Measurements from ENCODE around the gene PBRM1. TPM values are rescaled to one million over a fixed set of nuclear protein-coding genes. Genes with fewer than 3 reads are reported as not detected.

The PBRM1 gene
- total RNA-seq, 2 experiments from 2014 or later = 75.7 to 91.1 TPM

DNA sequence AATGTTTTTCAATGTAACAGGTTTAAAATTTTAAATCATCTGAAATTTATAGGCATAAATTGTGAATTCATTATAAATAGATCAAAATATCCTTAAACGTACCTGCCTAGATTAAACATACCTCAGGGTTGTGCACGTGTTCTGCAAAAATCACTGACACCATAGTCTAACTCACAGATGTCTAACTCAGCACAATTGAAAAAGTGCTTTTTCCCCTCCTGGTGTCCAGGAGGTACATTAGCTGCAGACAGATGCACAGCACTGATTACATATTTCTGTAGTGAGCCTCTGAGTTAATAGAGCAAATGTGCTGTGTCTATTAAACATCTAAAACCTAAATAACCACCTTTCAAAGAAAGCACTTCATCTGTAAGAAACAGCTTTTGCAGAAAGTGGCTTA, 138.6 kb downstream of the PBRM1 start:
- no TSS peak for BruUV-seq (replicated peaks)
- no peak overlapping the region for H3K27ac ChIP-seq (ENCODE audit: low read depth, low read length, poor library complexity, severe bottlenecking)
- CTCF ChIA-PET (ENCODE audit: unreplicated experiment) = no interaction called here

GRCh38 chr3:52546111-52546901, 139.4 kb downstream of the PBRM1 start:
- intact Hi-C loops (cut with micrococcal nuclease; ENCODE audit: unreplicated experiment) = no loop called here
- Histone ChIP-seq H4K20me1 (ENCODE audit: insufficient read depth, low read length) (peaks cover under 1% of the 10 kb centered on the region; the same call in 1 of the 2 replicates), H3K9me3 (ENCODE audit: low read length) (no peaks in the 10 kb centered on the region), H3K79me2 (ENCODE audit: insufficient read depth, low read depth, low read length) (no peaks in the 10 kb centered on the region; the same call in 1 of the 2 replicates), H3K4me1 (ENCODE audit: insufficient read depth, low read length, poor library complexity, severe bottlenecking) (peaks cover 17% of the 10 kb centered on the region), H3K36me3 (ENCODE audit: insufficient read depth, low read length) (peaks cover 91% of the 10 kb centered on the region), H2AFZ (ENCODE audit: low read length) (no peak overlapping the region), H3K9me2 (ENCODE audit: insufficient read depth, low read length) (no peaks in the 10 kb centered on the region), H3K4me3 (ENCODE audit: low read depth, low read length, poor library complexity, severe bottlenecking) (no peak overlapping the region), H3K27ac (ENCODE audit: low read depth, low read length, poor library complexity, severe bottlenecking) (no peak overlapping the region), H3K4me2 (ENCODE audit: low read length) (no peak overlapping the region)
- DNase-seq (ENCODE audit: low spot score) = no peak
- ChIA-PET POLR2A (interaction anchor here (0.9 to 1.9 kb wide), 2 partner anchors 10 to 11 kb away, joined by 3 to 7 read pairs; partner anchors contain the start of gene UQCC5), CTCF (ENCODE audit: unreplicated experiment) (no interaction called here)
- TSS peak; percentile 53 for BruUV-seq (replicated peaks)
- TF ChIP-seq EZH2phosphoT487 (IDR thresholded peaks at IDR 0.05; ENCODE audit: borderline replicate concordance, low read depth, low read length) (no peak), CTCF (conservative IDR thresholded peaks at IDR 0.05; ENCODE audit: low read length) (no peak)

More for the DNA sequence above, 138.6 kb downstream of the PBRM1 start:
- Histone ChIP-seq H3K36me3 (ENCODE audit: insufficient read depth, low read length) (peaks cover 91% of the 10 kb centered on the region), H3K4me2 (ENCODE audit: low read length) (no peak overlapping the region), H4K20me1 (ENCODE audit: insufficient read depth, low read length) (no peaks in the 10 kb centered on the region), H3K4me3 (ENCODE audit: low read depth, low read length, poor library complexity, severe bottlenecking) (no peak overlapping the region), H3K9me2 (ENCODE audit: insufficient read depth, low read length) (no peaks in the 10 kb centered on the region), H3K4me1 (ENCODE audit: insufficient read depth, low read length, poor library complexity, severe bottlenecking) (peaks cover 17% of the 10 kb centered on the region), H3K79me2 (ENCODE audit: insufficient read depth, low read depth, low read length) (no peaks in the 10 kb centered on the region; the same call in 1 of the 2 replicates), H3K9me3 (ENCODE audit: low read length) (no peaks in the 10 kb centered on the region), H2AFZ (ENCODE audit: low read length) (no peak overlapping the region)
- POLR2A ChIA-PET = interaction anchor here (0.9 to 1.9 kb wide), 2 partner anchors 11 to 12 kb away, joined by 3 to 7 read pairs; partner anchors contain the start of gene UQCC5
- DNase-seq (ENCODE audit: low spot score) = no peak
- intact Hi-C loops (cut with micrococcal nuclease; ENCODE audit: unreplicated experiment) = no loop called here
- no peak for TF ChIP-seq CTCF (conservative IDR thresholded peaks at IDR 0.05; ENCODE audit: low read length)
- TF ChIP-seq EZH2phosphoT487 (IDR thresholded peaks at IDR 0.05; ENCODE audit: borderline replicate concordance, low read depth, low read length) = no peak

DNA sequence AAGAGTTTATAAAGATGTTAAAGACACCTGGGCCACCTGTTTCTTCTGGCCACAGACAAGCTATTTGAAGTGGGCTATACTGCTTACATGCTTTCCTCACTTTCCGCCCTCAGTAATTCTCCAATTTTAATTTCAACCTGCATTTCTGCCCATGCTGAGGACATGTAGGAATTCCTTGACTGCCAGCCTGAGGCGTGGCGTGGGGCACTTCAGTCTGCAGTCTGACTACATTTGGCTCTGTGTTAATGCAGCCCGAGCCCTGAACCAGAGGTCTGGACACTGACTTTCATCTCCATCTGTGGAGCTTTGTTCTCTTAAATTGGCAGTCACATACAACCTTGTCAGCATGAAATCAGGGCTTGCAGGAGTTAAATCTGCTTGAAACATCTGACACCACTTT, 140.8 kb downstream of the PBRM1 start:
- no peaks in the 10 kb centered on the region for H3K9me3 ChIP-seq (ENCODE audit: low read length)
- no peak overlapping the region for H2AFZ ChIP-seq (ENCODE audit: low read length)
- peaks cover 91% of the 10 kb centered on the region for H3K36me3 ChIP-seq (ENCODE audit: insufficient read depth, low read length)
- H4K20me1 ChIP-seq (ENCODE audit: insufficient read depth, low read length) = peaks cover 8% of the 10 kb centered on the region; the same call in 1 of the 2 replicates
- H3K79me2 ChIP-seq (ENCODE audit: insufficient read depth, low read depth, low read length) = peaks cover 10% of the 10 kb centered on the region; the same call in 1 of the 2 replicates
- DNase-seq (ENCODE audit: low spot score) = no peak
- peak overlapping the region; percentile 9; the same call in 1 of the 2 replicates for H3K4me2 ChIP-seq (ENCODE audit: low read length)
- H3K9me2 ChIP-seq (ENCODE audit: insufficient read depth, low read length) = no peaks in the 10 kb centered on the region
- H3K4me1 ChIP-seq (ENCODE audit: insufficient read depth, low read length, poor library complexity, severe bottlenecking) = peaks cover 17% of the 10 kb centered on the region
- TF ChIP-seq EZH2phosphoT487 (IDR thresholded peaks at IDR 0.05; ENCODE audit: borderline replicate concordance, low read depth, low read length) (no peak), CTCF (conservative IDR thresholded peaks at IDR 0.05; ENCODE audit: low read length) (no peak)
- H3K4me3 ChIP-seq (ENCODE audit: low read depth, low read length, poor library complexity, severe bottlenecking) = no peak overlapping the region
- peak overlapping the region; percentile 24 for H3K27ac ChIP-seq (ENCODE audit: low read depth, low read length, poor library complexity, severe bottlenecking)
- intact Hi-C loops (cut with micrococcal nuclease; ENCODE audit: unreplicated experiment) = no loop called here
- BruUV-seq (replicated peaks) = no TSS peak
- ChIA-PET POLR2A (interaction anchor here (0.6 to 1.2 kb wide), 4 partner anchors 8 to 24 kb away, joined by 3 to 4 read pairs (median 4); partner anchors contain the start of gene UQCC5), CTCF (ENCODE audit: unreplicated experiment) (no interaction called here)
